GM12878 (cell line): ENCODE data around the gene ABCA7. TPM values are rescaled to one million over a fixed set of nuclear protein-coding genes. Genes with fewer than 3 reads are reported as not detected.

Experiments
- BHLHE40 ChIP-seq, 2 experiments: fragments of 450-650 bp in 1 of 2; IDR thresholded peaks; 2 replicates each; pipeline ENCODE4 v1.6.1; 2011 to 2017; ENCODE audit warnings: low read depth in 2 of 2, borderline replicate concordance in 1 of 2, improper control_type of control experiment in 1 of 2, low read length in 1 of 2, mild to moderate bottlenecking in 1 of 2
- CEBPZ ChIP-seq: fragments of 150-350 bp; IDR thresholded peaks from 2 replicates; pipeline ENCODE4 v1.6.1; 2016; ENCODE audit warnings: low read depth, low read length
- EZH2 ChIP-seq: IDR thresholded peaks from 2 replicates; pipeline ENCODE4 v1.6.1; 2012; ENCODE audit warnings: low read depth, mild to moderate bottlenecking, control low read depth, inconsistent platforms, low read length, borderline replicate concordance; ENCODE audit not compliant: control insufficient read depth
- HSF1 ChIP-seq: fragments of 150-350 bp; IDR thresholded peaks from 2 replicates; pipeline ENCODE4 v1.6.1; 2014; ENCODE audit warnings: mild to moderate bottlenecking, low read depth, low read length
- IKZF2 ChIP-seq, 2 experiments: fragments of 450-650 bp; IDR thresholded peaks; 2 replicates each; pipeline ENCODE4 v1.6.1; 2017; ENCODE audit warnings: mild to moderate bottlenecking in 2 of 2, moderate library complexity in 2 of 2
- IRF4 ChIP-seq: IDR thresholded peaks from 2 replicates; pipeline ENCODE4 v1.6.1; 2011; ENCODE audit warnings: low read depth, low read length
- JUND ChIP-seq: IDR thresholded peaks from 2 replicates; pipeline ENCODE4 v1.6.1; 2012; ENCODE audit warnings: low read depth, mild to moderate bottlenecking, low read length, improper control_type of control experiment, moderate library complexity
- KLF5 ChIP-seq: fragments of 450-650 bp; IDR thresholded peaks from 2 replicates; pipeline ENCODE4 v1.6.1; 2014; ENCODE audit warnings: mild to moderate bottlenecking; ENCODE audit not compliant: partially characterized antibody
- MAX ChIP-seq: IDR thresholded peaks from 2 replicates; pipeline ENCODE4 v1.6.1; 2012; ENCODE audit warnings: low read depth, low read length, improper control_type of control experiment
- POLR2AphosphoS2 ChIP-seq: IDR thresholded peaks from 2 replicates; pipeline ENCODE4 v1.6.1; 2011; ENCODE audit warnings: low read depth, mild to moderate bottlenecking, low read length, improper control_type of control experiment, moderate library complexity
- RAD21 ChIP-seq: IDR thresholded peaks from 2 replicates; pipeline ENCODE4 v1.6.1; 2011; ENCODE audit warnings: mild to moderate bottlenecking, low read depth, low read length, moderate library complexity; ENCODE audit not compliant: insufficient read depth
- RBBP5 ChIP-seq: fragments of 200-600 bp; sonication (generic); conservative IDR thresholded peaks from 2 replicates; pipeline ENCODE4 v1.6.1; 2016
- SMAD5 ChIP-seq: IDR thresholded peaks from 2 replicates; pipeline ENCODE4 v1.6.1; 2016; ENCODE audit warnings: antibody characterized with exemption, low read depth
- SRF ChIP-seq, 2 experiments: IDR thresholded peaks; 2 replicates each; pipeline ENCODE4 v1.6.1; 2011; ENCODE audit warnings: low read depth in 2 of 2, low read length in 2 of 2, mild to moderate bottlenecking in 1 of 2, moderate library complexity in 1 of 2
- SUPT20H ChIP-seq: IDR thresholded peaks from 2 replicates; pipeline ENCODE4 v1.6.1; 2011; ENCODE audit warnings: low read depth, mild to moderate bottlenecking, low read length, moderate library complexity, borderline replicate concordance; ENCODE audit not compliant: control insufficient read depth
- ZBTB11 ChIP-seq: fragments of 450-650 bp; formaldehyde crosslinking; IDR thresholded peaks from 2 replicates; pipeline ENCODE4 v1.5.0; 2022; ENCODE audit warnings: mild to moderate bottlenecking, missing genetic modification characterization
- ZBTB33 ChIP-seq: fragments of 450-650 bp; IDR thresholded peaks from 2 replicates; pipeline ENCODE4 v1.6.1; 2017; ENCODE audit warnings: mild to moderate bottlenecking
- ZNF207 ChIP-seq: fragments of 450-650 bp; IDR thresholded peaks from 2 replicates; pipeline ENCODE4 v1.6.1; 2014; ENCODE audit warnings: antibody characterized with exemption, mild to moderate bottlenecking, borderline replicate concordance
- polyA plus RNA-seq, 11 experiments: library from polyadenylated mRNA; depleted of rRNA in 4 of 11; unstranded in 6 of 11; stranded (reverse) in 5 of 11; fragments of >200 nt; fragmentation: Nextera tagmentation in 4 of 11; fragmentation: Illumina TruSeq in 1 of 11; extraction: Ambion mirVana in 4 of 11; extraction: Trizol in 1 of 11; gene quantifications; 1 replicate in 1 of 11; 2 replicates in 10 of 11; pipeline versions ENCODE4 v1.2.1 to v1.2.3, GENCODE V29; 2011 to 2016; ENCODE audit warnings: inconsistent platforms in 2 of 11, missing spikeins in 2 of 11, low read depth in 1 of 11
- total RNA-seq, 4 experiments: library from RNA; depleted of rRNA in 3 of 4; stranded (reverse); fragments of >200 nt in 3 of 4; fragmentation: Illumina TruSeq in 1 of 4; extraction: Trizol in 1 of 4; gene quantifications; 2 replicates each; pipeline versions ENCODE4 v1.2.1 to v1.2.3, GENCODE V29; 2013 to 2021

The ABCA7 gene
- total and polyA plus RNA-seq, 10 of the 15 experiments (the other 5 are each of a cell fraction or from before 2014, with no cell fraction given): 1.0 to 49.5 (median 14.8) TPM

GRCh38 chr19:1076951-1077350 lies 37.0 kb downstream of the ABCA7 start (continued):
- TF ChIP-seq CEBPZ (no peak), KLF5 (no peak), JUND (no peak), ZBTB33 (0 out of 2 replicates have a peak, but pooled peaks have one; percentile 5), EZH2 (no peak), IRF4 (peak; percentile 59; the same call in 1 of the 2 replicates), IKZF2 (IDR thresholded peaks at IDR 0.05) (peak; percentile 87 to 91), MAX (no peak), SMAD5 (no peak), ZBTB11 (CRISPR knock-in tag) (no peak), SUPT20H (no peak), RBBP5 (no peak), POLR2AphosphoS2 (no peak), HSF1 (no peak), BHLHE40 (IDR thresholded peaks at IDR 0.05; ENCODE audit: borderline replicate concordance in 1 of 2, low read depth in 2 of 2, low read length in 1 of 2) (peak; percentile 64 to 77; a peak in 3 of 4 replicates), ZNF207 (no peak), RAD21 (no peak), SRF (IDR thresholded peaks at IDR 0.05; ENCODE audit: low read depth in 2 of 2, low read length in 2 of 2) (no peak)
